ENCODE measurements around the gene ARAP1. TPM values are rescaled to one million over a fixed set of nuclear protein-coding genes. Genes with fewer than 3 reads are reported as not detected.

The ARAP1 gene
- total RNA-seq, 1 experiment from 2014 or later, result 86.2 TPM

DNA sequence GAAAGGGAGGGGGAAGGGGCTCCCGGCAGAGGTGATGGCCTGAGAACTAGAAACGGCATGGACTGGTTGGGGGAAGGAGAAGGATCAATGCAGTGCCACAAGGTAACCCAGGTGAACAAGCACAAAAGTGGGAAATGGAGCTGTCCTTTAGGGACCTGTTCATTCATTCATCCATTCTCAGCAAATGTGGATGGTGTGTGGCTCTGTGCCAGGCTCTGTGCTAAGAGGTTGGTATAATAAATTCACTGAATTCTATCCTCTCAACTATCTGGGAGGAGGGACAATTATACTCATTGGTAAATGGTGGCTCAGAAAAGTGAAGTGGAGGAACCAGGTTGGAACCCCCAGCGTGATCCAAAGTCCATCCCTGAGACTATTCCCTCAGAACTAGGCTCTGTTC, 18.6 kb upstream of the ARAP1 start:
- Histone ChIP-seq H3K4me1 (ENCODE audit: insufficient read depth, low read length) (no peaks in the 10 kb centered on the region), H3K9me2 (replicated peaks; ENCODE audit: low read length) (no peaks in the 10 kb centered on the region), H2AFZ (ENCODE audit: low read length) (no peak overlapping the region), H3K36me3 (ENCODE audit: low read depth, low read length) (no peaks in the 10 kb centered on the region), H3K4me3 (ENCODE audit: low read length) (no peak overlapping the region), H4K20me1 (ENCODE audit: low read length) (no peaks in the 10 kb centered on the region), H3K27ac (ENCODE audit: low read length) (no peak overlapping the region), H3K27me3 (ENCODE audit: low read length) (no peaks in the 10 kb centered on the region), H3K9ac (ENCODE audit: low read length) (no peak overlapping the region), H3K4me2 (ENCODE audit: low read length) (no peak overlapping the region), H3K79me2 (ENCODE audit: low read length) (no peaks in the 10 kb centered on the region), H3F3A (ENCODE audit: low read length, unreplicated experiment) (no peaks in the 10 kb centered on the region), H3K9me3 (ENCODE audit: low read length) (no peaks in the 10 kb centered on the region)
- ATAC-seq, result no peak
- POLR2A ChIA-PET (ENCODE audit: unreplicated experiment), result no interaction called here
- CTCF ChIA-PET, result no interaction called here
- BruUV-seq (replicated peaks), result no TSS peak
- no peak for DNase-seq
- intact Hi-C loops (cut with micrococcal nuclease), result no loop called here
- no peak for TF ChIP-seq EZH2phosphoT487 (IDR thresholded peaks at IDR 0.05; ENCODE audit: borderline replicate concordance, low read length)

DNA sequence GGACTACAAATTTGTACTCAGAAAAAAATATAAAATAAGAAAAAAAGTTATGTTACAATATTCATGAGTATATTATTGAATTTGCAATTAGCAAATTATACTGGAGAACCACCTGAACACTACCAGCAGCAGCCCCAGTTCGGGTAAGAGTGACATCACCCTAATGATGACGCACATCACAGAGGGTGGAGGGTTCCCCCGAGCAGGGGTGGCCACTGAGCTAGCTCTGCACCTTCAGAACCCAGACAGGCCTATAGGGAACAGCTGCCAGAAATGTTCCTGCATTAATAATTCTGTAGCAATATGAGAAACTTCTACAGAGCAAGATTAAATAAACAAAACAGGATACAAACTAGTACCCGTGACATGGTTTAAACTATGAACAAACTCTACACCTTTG, 17.5 kb upstream of the ARAP1 start:
- Histone ChIP-seq H3F3A (ENCODE audit: low read length, unreplicated experiment) (no peaks in the 10 kb centered on the region), H3K27ac (ENCODE audit: low read length) (no peak overlapping the region), H3K9me3 (ENCODE audit: low read length) (no peaks in the 10 kb centered on the region), H3K4me2 (ENCODE audit: low read length) (no peak overlapping the region), H3K36me3 (ENCODE audit: low read depth, low read length) (no peaks in the 10 kb centered on the region), H3K79me2 (ENCODE audit: low read length) (no peaks in the 10 kb centered on the region), H3K9ac (ENCODE audit: low read length) (no peak overlapping the region), H4K20me1 (ENCODE audit: low read length) (no peaks in the 10 kb centered on the region), H3K27me3 (ENCODE audit: low read length) (no peaks in the 10 kb centered on the region), H3K4me3 (ENCODE audit: low read length) (no peak overlapping the region), H3K9me2 (replicated peaks; ENCODE audit: low read length) (no peaks in the 10 kb centered on the region), H2AFZ (ENCODE audit: low read length) (no peak overlapping the region), H3K4me1 (ENCODE audit: insufficient read depth, low read length) (no peaks in the 10 kb centered on the region)
- no peak for DNase-seq
- no peak for ATAC-seq
- CTCF ChIA-PET, result no interaction called here
- no TSS peak for BruUV-seq (replicated peaks)
- TF ChIP-seq, protein P1, sequence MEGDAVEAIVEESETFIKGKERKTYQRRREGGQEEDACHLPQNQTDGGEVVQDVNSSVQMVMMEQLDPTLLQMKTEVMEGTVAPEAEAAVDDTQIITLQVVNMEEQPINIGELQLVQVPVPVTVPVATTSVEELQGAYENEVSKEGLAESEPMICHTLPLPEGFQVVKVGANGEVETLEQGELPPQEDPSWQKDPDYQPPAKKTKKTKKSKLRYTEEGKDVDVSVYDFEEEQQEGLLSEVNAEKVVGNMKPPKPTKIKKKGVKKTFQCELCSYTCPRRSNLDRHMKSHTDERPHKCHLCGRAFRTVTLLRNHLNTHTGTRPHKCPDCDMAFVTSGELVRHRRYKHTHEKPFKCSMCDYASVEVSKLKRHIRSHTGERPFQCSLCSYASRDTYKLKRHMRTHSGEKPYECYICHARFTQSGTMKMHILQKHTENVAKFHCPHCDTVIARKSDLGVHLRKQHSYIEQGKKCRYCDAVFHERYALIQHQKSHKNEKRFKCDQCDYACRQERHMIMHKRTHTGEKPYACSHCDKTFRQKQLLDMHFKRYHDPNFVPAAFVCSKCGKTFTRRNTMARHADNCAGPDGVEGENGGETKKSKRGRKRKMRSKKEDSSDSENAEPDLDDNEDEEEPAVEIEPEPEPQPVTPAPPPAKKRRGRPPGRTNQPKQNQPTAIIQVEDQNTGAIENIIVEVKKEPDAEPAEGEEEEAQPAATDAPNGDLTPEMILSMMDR (conservative IDR thresholded peaks at IDR 0.05; ENCODE audit: low read depth, low read length), result no peak
- TF ChIP-seq EZH2phosphoT487 (IDR thresholded peaks at IDR 0.05; ENCODE audit: borderline replicate concordance, low read length), result no peak
- TF ChIP-seq EZH2 (IDR thresholded peaks at IDR 0.05; ENCODE audit: low read length, unreplicated experiment), result no peak
- intact Hi-C loops (cut with micrococcal nuclease), result no loop called here
- POLR2A ChIA-PET (ENCODE audit: unreplicated experiment), result no interaction called here

DNA sequence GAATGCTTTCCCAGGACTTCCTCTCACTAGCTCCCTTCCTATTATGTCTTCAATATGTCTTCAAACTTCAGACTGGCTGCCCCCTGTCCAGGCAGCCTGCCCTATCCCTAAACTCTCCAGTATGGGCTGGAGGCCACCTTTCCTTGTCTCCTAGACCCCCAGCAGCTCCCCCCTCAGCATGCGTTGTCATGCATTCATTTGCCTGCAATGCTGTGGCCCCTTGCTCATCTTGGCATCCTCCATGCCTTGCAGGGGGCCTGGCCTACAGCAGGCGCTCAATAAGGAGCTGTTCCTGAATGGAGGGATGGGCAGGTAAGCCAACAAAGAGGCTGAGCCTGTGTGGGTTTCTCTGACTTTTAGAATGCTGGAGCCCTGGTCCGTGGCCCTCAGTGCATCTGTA, 16.4 kb upstream of the ARAP1 start:
- no TSS peak for BruUV-seq (replicated peaks)
- no peak for ATAC-seq

More for the DNA sequence above, 16.4 kb upstream of the ARAP1 start:
- no peak for DNase-seq
- H3K27ac ChIP-seq (ENCODE audit: low read length), result no peak overlapping the region
- TF ChIP-seq, protein P1 (conservative IDR thresholded peaks at IDR 0.05; ENCODE audit: low read depth, low read length), result no peak
- TF ChIP-seq EZH2 (IDR thresholded peaks at IDR 0.05; ENCODE audit: low read length, unreplicated experiment) (no peak), EZH2phosphoT487 (IDR thresholded peaks at IDR 0.05; ENCODE audit: borderline replicate concordance, low read length) (no peak)
- no peak overlapping the region for H3K4me2 ChIP-seq (ENCODE audit: low read length)
- no peaks in the 10 kb centered on the region for H3F3A ChIP-seq (ENCODE audit: low read length, unreplicated experiment)
- ChIA-PET POLR2A (ENCODE audit: unreplicated experiment) (interaction anchor here (0.5 kb wide), 1 partner anchor 37 kb away, joined by 5 read pairs; no protein-coding TSS in a partner anchor), CTCF (interaction anchor here (0.7 kb wide), 1 partner anchor 13 kb away, joined by 3 read pairs; no protein-coding TSS in a partner anchor)
- H3K27me3 ChIP-seq (ENCODE audit: low read length), result no peaks in the 10 kb centered on the region
- H3K9me2 ChIP-seq (replicated peaks; ENCODE audit: low read length), result no peaks in the 10 kb centered on the region
- no peaks in the 10 kb centered on the region for H3K9me3 ChIP-seq (ENCODE audit: low read length)
- H3K9ac ChIP-seq (ENCODE audit: low read length), result no peak overlapping the region
- intact Hi-C loops (cut with micrococcal nuclease), result no loop called here
- H3K4me1 ChIP-seq (ENCODE audit: insufficient read depth, low read length), result no peaks in the 10 kb centered on the region
- no peaks in the 10 kb centered on the region for H3K36me3 ChIP-seq (ENCODE audit: low read depth, low read length)
- H4K20me1 ChIP-seq (ENCODE audit: low read length), result no peaks in the 10 kb centered on the region
- H2AFZ ChIP-seq (ENCODE audit: low read length), result no peak overlapping the region
- H3K79me2 ChIP-seq (ENCODE audit: low read length), result no peaks in the 10 kb centered on the region
- no peak overlapping the region for H3K4me3 ChIP-seq (ENCODE audit: low read length)

Measured in PC-3 (cell line).